SK-N-SH (cell line): Measurements from ENCODE around the gene DICER1. TPM values are rescaled to one million over a fixed set of nuclear protein-coding genes. Genes with fewer than 3 reads are reported as not detected.

ENCODE experiments used
- CTCF ChIA-PET: fragments of 300-600, 350-600 bp; formaldehyde crosslinking; extraction: SDS; loops from one replicate; lab custom pipeline; 2021; lab: Yijun Ruan, JAX
- POLR2A ChIA-PET: fragments of 350-600 bp; sonication (Branson Sonifier 250); formaldehyde crosslinking; extraction: SDS; loops from one replicate; lab custom pipeline; 2020; ENCODE audit warnings: antibody characterized with exemption, inconsistent platforms; lab: Yijun Ruan, JAX
- DNase-seq: peaks from one replicate; pipeline ENCODE4 v3.0.0; 2012
- H2AFZ ChIP-seq: fragments of 200-600 bp; sonication (generic); 2 replicates; pipeline ENCODE4 v1.8.1; 2016; ENCODE audit warnings: antibody characterized with exemption, mild to moderate bottlenecking, low read depth
- H3F3A ChIP-seq: fragments of 200-600 bp; sonication (generic); replicated peaks from 2 replicates; pipeline ENCODE3; 2016; ENCODE audit warnings: antibody characterized with exemption, mild to moderate bottlenecking; ENCODE audit not compliant: insufficient read depth
- H3K27ac ChIP-seq, 2 experiments: fragments of 200-500 bp in 1 of 2; fragments of 200-600 bp in 1 of 2; sonication (Bioruptor generic) in 1 of 2; sonication (generic), shearing (Covaris generic) in 1 of 2; 2 replicates each; pipeline versions ENCODE4 v1.5.1 to v1.6.1; 2014 to 2016; ENCODE audit warnings: low read depth in 2 of 2, inconsistent platforms in 1 of 2, low read length in 1 of 2, mild to moderate bottlenecking in 1 of 2, mixed read lengths in 1 of 2
- H3K27me3 ChIP-seq: fragments of 200-600 bp; sonication (generic), shearing (Covaris generic); 2 replicates; pipeline ENCODE4 v1.6.1; 2016; ENCODE audit warnings: mixed run types; ENCODE audit not compliant: insufficient read depth
- H3K36me3 ChIP-seq, 2 experiments: fragments of 200-500 bp in 1 of 2; fragments of 200-600 bp in 1 of 2; sonication (Bioruptor generic) in 1 of 2; sonication (generic) in 1 of 2; replicated peaks in 1 of 2; 2 replicates each; pipeline versions ENCODE3 to v1.5.1; 2014 to 2016; ENCODE audit warnings: low read length in 1 of 2, mild to moderate bottlenecking in 1 of 2; ENCODE audit not compliant: insufficient read depth in 2 of 2, control insufficient read depth in 1 of 2
- H3K4me1 ChIP-seq, 2 experiments: fragments of 200-500 bp in 1 of 2; fragments of 200-600 bp in 1 of 2; sonication (Bioruptor generic) in 1 of 2; sonication (generic), shearing (Covaris generic) in 1 of 2; 2 replicates each; pipeline versions ENCODE4 v1.5.1 to v1.6.1; 2014 to 2016; ENCODE audit warnings: low read depth in 1 of 2, low read length in 1 of 2, mixed run types in 1 of 2; ENCODE audit not compliant: insufficient read depth in 2 of 2, control insufficient read depth in 1 of 2
- H3K4me2 ChIP-seq: fragments of 200-600 bp; sonication (generic), shearing (Covaris generic); 2 replicates; pipeline ENCODE4 v1.6.1; 2017; ENCODE audit warnings: mixed run types
- H3K4me3 ChIP-seq, 2 experiments: fragments of 200-500 bp in 1 of 2; fragments of 200-600 bp in 1 of 2; sonication (Bioruptor generic) in 1 of 2; sonication (generic), shearing (Covaris generic) in 1 of 2; 2 replicates each; pipeline versions ENCODE4 v1.5.1 to v1.8.1; 2014 to 2016; ENCODE audit warnings: low read depth in 2 of 2, inconsistent platforms in 1 of 2, low read length in 1 of 2, mild to moderate bottlenecking in 1 of 2, mixed read lengths in 1 of 2, moderate library complexity in 1 of 2
- H3K79me2 ChIP-seq: fragments of 200-600 bp; sonication (generic); 2 replicates; pipeline ENCODE4 v1.8.1; 2017; ENCODE audit warnings: mild to moderate bottlenecking; ENCODE audit not compliant: insufficient read depth
- H3K9ac ChIP-seq: fragments of 200-600 bp; sonication (generic); 2 replicates; pipeline ENCODE4 v1.6.1; 2017; ENCODE audit warnings: mixed run types
- H3K9me2 ChIP-seq: fragments of 200-600 bp; sonication (generic); 2 replicates; pipeline ENCODE4 v1.6.1; 2017; ENCODE audit warnings: mixed run types
- H3K9me3 ChIP-seq: fragments of 200-600 bp; sonication (generic); 2 replicates; pipeline ENCODE4 v1.6.1; 2017; ENCODE audit warnings: mixed run types, mild to moderate bottlenecking, moderate library complexity
- H4K20me1 ChIP-seq: fragments of 200-600 bp; sonication (generic); 2 replicates; pipeline ENCODE4 v1.6.1; 2017; ENCODE audit warnings: mild to moderate bottlenecking, mixed run types; ENCODE audit not compliant: insufficient read depth
- CHD2 ChIP-seq: fragments of 150-350 bp; IDR thresholded peaks from 2 replicates; pipeline ENCODE4 v1.6.1; 2018; ENCODE audit warnings: low read length; ENCODE audit not compliant: partially characterized antibody
- CTCF ChIP-seq: fragments of 200-600 bp; sonication (generic); IDR thresholded peaks from 2 replicates; pipeline ENCODE4 v1.6.1; 2017; ENCODE audit warnings: antibody characterized with exemption, mild to moderate bottlenecking, moderate library complexity
- ELF1 ChIP-seq: IDR thresholded peaks from 2 replicates; pipeline ENCODE4 v1.4.0; 2012
- EP300 ChIP-seq, 2 experiments: IDR thresholded peaks; 2 replicates each; pipeline versions ENCODE4 v1.4.0 to v1.6.1; 2012; ENCODE audit warnings: borderline replicate concordance in 1 of 2, low read depth in 1 of 2, low read length in 1 of 2
- FOSL2 ChIP-seq: IDR thresholded peaks from 2 replicates; pipeline ENCODE4 v1.4.0; 2012; ENCODE audit warnings: low read depth, mild to moderate bottlenecking, moderate library complexity, borderline replicate concordance
- FOXJ3 ChIP-seq: sonication (generic); formaldehyde crosslinking; IDR thresholded peaks from 2 replicates; pipeline ENCODE4 v1.5.1; 2020; ENCODE audit warnings: mild to moderate bottlenecking, missing genetic modification reagents
- FOXM1 ChIP-seq: IDR thresholded peaks from 2 replicates; pipeline ENCODE4 v1.4.0; 2012; ENCODE audit warnings: low read depth, mild to moderate bottlenecking
- GATA2 ChIP-seq: sonication (generic); formaldehyde crosslinking; IDR thresholded peaks from 2 replicates; pipeline ENCODE4 v1.5.0; 2020; ENCODE audit warnings: mild to moderate bottlenecking, missing genetic modification reagents
- IRF3 ChIP-seq: fragments of 150-350 bp; IDR thresholded peaks from 2 replicates; pipeline ENCODE4 v1.6.1; 2016; ENCODE audit warnings: mild to moderate bottlenecking, low read depth, low read length
- JUND ChIP-seq: IDR thresholded peaks from 2 replicates; pipeline ENCODE4 v1.4.0; 2012
- MEF2A ChIP-seq: IDR thresholded peaks from 2 replicates; pipeline ENCODE4 v1.4.0; 2012; ENCODE audit warnings: low read depth, borderline replicate concordance
- NRF1 ChIP-seq: IDR thresholded peaks from 2 replicates; pipeline ENCODE4 v1.6.1; 2012; ENCODE audit warnings: low read depth, mild to moderate bottlenecking, low read length
- PBX3 ChIP-seq: IDR thresholded peaks from 2 replicates; pipeline ENCODE4; 2012
- POLR2AphosphoS5 ChIP-seq: IDR thresholded peaks from 2 replicates; pipeline ENCODE4 v1.6.1; 2012; ENCODE audit warnings: low read depth, low read length
- RFX5 ChIP-seq: IDR thresholded peaks from 2 replicates; pipeline ENCODE4 v1.6.1; 2012; ENCODE audit warnings: mild to moderate bottlenecking, improper control_type of control experiment, low read length
- RXRA ChIP-seq: IDR thresholded peaks from 2 replicates; pipeline ENCODE4 v1.4.0; 2012; ENCODE audit warnings: low read depth, mild to moderate bottlenecking, borderline replicate concordance
- TCF12 ChIP-seq: IDR thresholded peaks from 2 replicates; pipeline ENCODE4 v1.4.0; 2012
- TEAD4 ChIP-seq: IDR thresholded peaks from 2 replicates; pipeline ENCODE4 v1.4.0; 2012; ENCODE audit warnings: mild to moderate bottlenecking, borderline replicate concordance; ENCODE audit not compliant: insufficient read depth
- USF1 ChIP-seq: IDR thresholded peaks from 2 replicates; pipeline ENCODE4 v1.4.0; 2012; ENCODE audit warnings: low read depth, borderline replicate concordance
- ZBTB33 ChIP-seq: IDR thresholded peaks from 2 replicates; pipeline ENCODE4 v1.4.0; 2012; ENCODE audit warnings: low read depth, borderline replicate concordance
- WGBS: methylation state at CpG from one replicate; pipeline ENCODE4 v1.1.6; 2017; ENCODE audit warnings: low lambda C conversion rate; 5-methylcytosine and 5-hydroxymethylcytosine counted together
- polyA plus RNA-seq, 3 experiments: library from polyadenylated mRNA; depleted of rRNA; stranded (reverse); fragments of >200 nt; gene quantifications; 2 replicates each; pipeline ENCODE4 v1.2.3, GENCODE V29; 2012

Gene DICER1
- polyA plus RNA-seq, 1 of the 3 experiments (the other 2 are of a cell fraction): 4.7 TPM

- H3K4me1 ChIP-seq: peaks cover 0 to 9% of the 10 kb centered on the region in 2 experiments; a peak in 2 of 4 replicates
- 81% methylated on average over 5 of the region's 6 CpGs for WGBS
- no peaks in the 10 kb centered on the region for H3F3A ChIP-seq
- H3K9me2 ChIP-seq: no peaks in the 10 kb centered on the region
- H3K27me3 ChIP-seq: no peaks in the 10 kb centered on the region
- no peak overlapping the region for H3K9ac ChIP-seq
- no peak for DNase-seq
- H3K4me3 ChIP-seq: no peak overlapping the region
- CTCF ChIA-PET: interaction anchor here (1.0 kb wide), 1 partner anchor 237 kb away, joined by 3 read pairs; no protein-coding TSS in a partner anchor
- H3K36me3 ChIP-seq: no peaks in the 10 kb centered on the region
- no peak overlapping the region for H2AFZ ChIP-seq
- no peaks in the 10 kb centered on the region for H3K79me2 ChIP-seq
- POLR2A ChIA-PET: no interaction called here
- H3K27ac ChIP-seq: no peak overlapping the region
- H3K4me2 ChIP-seq: no peak overlapping the region
- H3K9me3 ChIP-seq: no peaks in the 10 kb centered on the region
- H4K20me1 ChIP-seq: no peaks in the 10 kb centered on the region
- TF ChIP-seq JUND: no peak
- TF ChIP-seq CTCF: no peak
- TF ChIP-seq MEF2A: no peak
- no peak for TF ChIP-seq FOXJ3 (CRISPR knock-in tag)
- TF ChIP-seq TCF12: no peak
- TF ChIP-seq ELF1: no peak
- TF ChIP-seq FOSL2: no peak
- no peak for TF ChIP-seq GATA2 (CRISPR knock-in tag)
- TF ChIP-seq CHD2: no peak
- no peak for TF ChIP-seq USF1
- no peak for TF ChIP-seq RXRA
- no peak for TF ChIP-seq ZBTB33
- TF ChIP-seq RFX5: no peak
Measured at GRCh38 chr14:95193081-95193480, 35.8 kb upstream of the DICER1 start.

- H4K20me1 ChIP-seq: no peaks in the 10 kb centered on the region
- H3K9me2 ChIP-seq: no peaks in the 10 kb centered on the region
- H3F3A ChIP-seq: no peaks in the 10 kb centered on the region
- CTCF ChIA-PET: no interaction called here
- H3K27ac ChIP-seq: no peak overlapping the region
- POLR2A ChIA-PET: no interaction called here
- H3K36me3 ChIP-seq: no peaks in the 10 kb centered on the region
- no peak overlapping the region for H3K4me3 ChIP-seq
- no peak overlapping the region for H3K9ac ChIP-seq
- peaks cover 0 to 9% of the 10 kb centered on the region in 2 experiments; a peak in 2 of 4 replicates for H3K4me1 ChIP-seq
- no peak overlapping the region for H2AFZ ChIP-seq
- 98% methylated on average over 6 of the region's 6 CpGs for WGBS
- no peak overlapping the region for H3K4me2 ChIP-seq
- DNase-seq: no peak
- H3K9me3 ChIP-seq: no peaks in the 10 kb centered on the region
- H3K27me3 ChIP-seq: no peaks in the 10 kb centered on the region
- no peaks in the 10 kb centered on the region for H3K79me2 ChIP-seq
- no peak for TF ChIP-seq TEAD4
- TF ChIP-seq ZBTB33: no peak
- TF ChIP-seq POLR2AphosphoS5: no peak
- no peak for TF ChIP-seq RXRA
- no peak for TF ChIP-seq FOXM1
- TF ChIP-seq JUND: no peak
- TF ChIP-seq IRF3: no peak
- TF ChIP-seq EP300 (IDR thresholded peaks at IDR 0.05; ENCODE audit: borderline replicate concordance in 1 of 2, low read depth in 1 of 2, low read length in 1 of 2): no peak
- TF ChIP-seq CHD2: no peak
- no peak for TF ChIP-seq TCF12
- no peak for TF ChIP-seq NRF1
- no peak for TF ChIP-seq PBX3
Measured at GRCh38 chr14:95192311-95192710, 35.0 kb upstream of the DICER1 start.
